ENCODE results near the gene INO80C. TPM values are rescaled to one million over a fixed set of nuclear protein-coding genes. Genes with fewer than 3 reads are reported as not detected.

Gene INO80C
- total RNA-seq, 2 experiments from 2014 or later = 5.9 to 10.3 TPM

DNA sequence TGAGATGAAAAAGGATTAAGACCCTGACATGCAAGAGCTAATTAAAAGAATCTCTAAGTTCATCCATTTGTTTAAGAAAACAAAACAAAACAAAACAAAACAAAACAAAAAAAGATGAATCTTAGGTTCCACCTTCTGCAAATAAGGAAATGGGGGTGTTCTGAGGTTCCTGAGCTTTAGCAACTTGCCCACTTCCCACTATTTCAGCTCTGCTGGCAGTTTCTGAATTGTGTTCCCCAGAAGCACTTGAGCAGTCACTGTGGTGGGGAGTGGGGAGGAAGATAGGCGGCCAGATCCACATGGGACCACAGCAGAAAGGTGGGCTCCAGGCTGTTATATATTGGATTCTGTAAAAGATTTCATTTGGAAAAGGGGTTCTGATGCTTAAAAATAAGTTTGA, 20.3 kb downstream of the INO80C start:
- H3K36me3 ChIP-seq (ENCODE audit: insufficient read depth, low read length) = no peaks in the 10 kb centered on the region
- DNase-seq (ENCODE audit: low spot score) = no peak
- H3K4me2 ChIP-seq (ENCODE audit: low read length) = no peak overlapping the region
- BruUV-seq (replicated peaks) = no TSS peak
- H3K27ac ChIP-seq (ENCODE audit: low read depth, low read length, poor library complexity, severe bottlenecking) = no peak overlapping the region
- TF ChIP-seq, protein P1, sequence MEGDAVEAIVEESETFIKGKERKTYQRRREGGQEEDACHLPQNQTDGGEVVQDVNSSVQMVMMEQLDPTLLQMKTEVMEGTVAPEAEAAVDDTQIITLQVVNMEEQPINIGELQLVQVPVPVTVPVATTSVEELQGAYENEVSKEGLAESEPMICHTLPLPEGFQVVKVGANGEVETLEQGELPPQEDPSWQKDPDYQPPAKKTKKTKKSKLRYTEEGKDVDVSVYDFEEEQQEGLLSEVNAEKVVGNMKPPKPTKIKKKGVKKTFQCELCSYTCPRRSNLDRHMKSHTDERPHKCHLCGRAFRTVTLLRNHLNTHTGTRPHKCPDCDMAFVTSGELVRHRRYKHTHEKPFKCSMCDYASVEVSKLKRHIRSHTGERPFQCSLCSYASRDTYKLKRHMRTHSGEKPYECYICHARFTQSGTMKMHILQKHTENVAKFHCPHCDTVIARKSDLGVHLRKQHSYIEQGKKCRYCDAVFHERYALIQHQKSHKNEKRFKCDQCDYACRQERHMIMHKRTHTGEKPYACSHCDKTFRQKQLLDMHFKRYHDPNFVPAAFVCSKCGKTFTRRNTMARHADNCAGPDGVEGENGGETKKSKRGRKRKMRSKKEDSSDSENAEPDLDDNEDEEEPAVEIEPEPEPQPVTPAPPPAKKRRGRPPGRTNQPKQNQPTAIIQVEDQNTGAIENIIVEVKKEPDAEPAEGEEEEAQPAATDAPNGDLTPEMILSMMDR (conservative IDR thresholded peaks at IDR 0.05; ENCODE audit: low read length) = no peak
- TF ChIP-seq EZH2phosphoT487 (IDR thresholded peaks at IDR 0.05; ENCODE audit: borderline replicate concordance, low read depth, low read length) = no peak
- H3K9me3 ChIP-seq (ENCODE audit: low read length) = no peaks in the 10 kb centered on the region
- H2AFZ ChIP-seq (ENCODE audit: low read length) = no peak overlapping the region
- ChIA-PET POLR2A (no interaction called here), CTCF (ENCODE audit: unreplicated experiment) (no interaction called here)
- no peaks in the 10 kb centered on the region for H3K79me2 ChIP-seq (ENCODE audit: insufficient read depth, low read depth, low read length)
- no peaks in the 10 kb centered on the region for H3K4me1 ChIP-seq (ENCODE audit: insufficient read depth, low read length, poor library complexity, severe bottlenecking)
- H4K20me1 ChIP-seq (ENCODE audit: insufficient read depth, low read length) = no peaks in the 10 kb centered on the region
- intact Hi-C loops (cut with micrococcal nuclease; ENCODE audit: unreplicated experiment) = no loop called here
- no peak overlapping the region for H3K4me3 ChIP-seq (ENCODE audit: low read depth, low read length, poor library complexity, severe bottlenecking)
- H3K9me2 ChIP-seq (ENCODE audit: insufficient read depth, low read length) = no peaks in the 10 kb centered on the region

DNA sequence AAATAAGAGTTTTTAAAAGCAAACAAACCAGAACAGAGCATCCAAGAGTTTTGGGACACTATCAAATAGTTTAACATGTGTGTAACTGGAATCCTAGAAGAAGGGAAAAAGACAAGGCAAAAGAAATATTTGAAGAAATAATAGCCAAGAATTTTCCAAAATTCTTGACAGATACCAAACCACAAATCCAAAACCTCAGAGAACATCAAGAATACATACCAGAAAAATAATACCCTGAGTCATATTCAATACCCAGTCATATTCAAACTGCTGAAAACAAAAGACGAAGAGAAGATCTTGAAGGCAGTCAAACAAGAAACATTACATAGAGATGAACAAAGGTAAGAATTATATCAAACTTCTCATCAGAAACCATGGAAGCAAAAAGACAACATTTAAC, 22.9 kb downstream of the INO80C start:
- CTCF ChIA-PET (ENCODE audit: unreplicated experiment) = no interaction called here
- no peaks in the 10 kb centered on the region for H3K36me3 ChIP-seq (ENCODE audit: insufficient read depth, low read length)
- no peak overlapping the region for H3K4me3 ChIP-seq (ENCODE audit: low read depth, low read length, poor library complexity, severe bottlenecking)
- POLR2A ChIA-PET = no interaction called here
- H3K79me2 ChIP-seq (ENCODE audit: insufficient read depth, low read depth, low read length) = no peaks in the 10 kb centered on the region
- no peak overlapping the region for H2AFZ ChIP-seq (ENCODE audit: low read length)
- intact Hi-C loops (cut with micrococcal nuclease; ENCODE audit: unreplicated experiment) = no loop called here
- H3K9me3 ChIP-seq (ENCODE audit: low read length) = no peaks in the 10 kb centered on the region
- no peak overlapping the region for H3K4me2 ChIP-seq (ENCODE audit: low read length)
- no peak for DNase-seq (ENCODE audit: low spot score)
- H3K9me2 ChIP-seq (ENCODE audit: insufficient read depth, low read length) = no peaks in the 10 kb centered on the region
- BruUV-seq (replicated peaks) = no TSS peak
- no peak for TF ChIP-seq EZH2phosphoT487 (IDR thresholded peaks at IDR 0.05; ENCODE audit: borderline replicate concordance, low read depth, low read length)
- TF ChIP-seq, protein P1 (conservative IDR thresholded peaks at IDR 0.05; ENCODE audit: low read length) = no peak
- H3K4me1 ChIP-seq (ENCODE audit: insufficient read depth, low read length, poor library complexity, severe bottlenecking) = no peaks in the 10 kb centered on the region
- no peak overlapping the region for H3K27ac ChIP-seq (ENCODE audit: low read depth, low read length, poor library complexity, severe bottlenecking)
- no peaks in the 10 kb centered on the region for H4K20me1 ChIP-seq (ENCODE audit: insufficient read depth, low read length)

- Histone ChIP-seq H3K79me2 (ENCODE audit: insufficient read depth, low read depth, low read length) (no peaks in the 10 kb centered on the region), H2AFZ (ENCODE audit: low read length) (no peak overlapping the region), H3K4me1 (ENCODE audit: insufficient read depth, low read length, poor library complexity, severe bottlenecking) (no peaks in the 10 kb centered on the region), H3K36me3 (ENCODE audit: insufficient read depth, low read length) (no peaks in the 10 kb centered on the region), H4K20me1 (ENCODE audit: insufficient read depth, low read length) (no peaks in the 10 kb centered on the region), H3K9me2 (ENCODE audit: insufficient read depth, low read length) (no peaks in the 10 kb centered on the region), H3K4me2 (ENCODE audit: low read length) (no peak overlapping the region), H3K27ac (ENCODE audit: low read depth, low read length, poor library complexity, severe bottlenecking) (no peak overlapping the region), H3K9me3 (ENCODE audit: low read length) (no peaks in the 10 kb centered on the region), H3K4me3 (ENCODE audit: low read depth, low read length, poor library complexity, severe bottlenecking) (no peak overlapping the region)
- intact Hi-C loops (cut with micrococcal nuclease; ENCODE audit: unreplicated experiment) = no loop called here
- ChIA-PET CTCF (ENCODE audit: unreplicated experiment) (no interaction called here), POLR2A (no interaction called here)
- no peak for DNase-seq (ENCODE audit: low spot score)
- TF ChIP-seq, protein P1 (conservative IDR thresholded peaks at IDR 0.05; ENCODE audit: low read length) = no peak
- no peak for TF ChIP-seq EZH2phosphoT487 (IDR thresholded peaks at IDR 0.05; ENCODE audit: borderline replicate concordance, low read depth, low read length)
- no TSS peak for BruUV-seq (replicated peaks)
These were observed 24.2 kb downstream of the INO80C start for GRCh38 chr18:35473562-35473961.

Data from OCI-LY7 (cell line).